IMR-90 (cell line): ENCODE results near the gene STX18. TPM values are rescaled to one million over a fixed set of nuclear protein-coding genes. Genes with fewer than 3 reads are reported as not detected.

ENCODE experiments used
- ATAC-seq: fragments of 200-7000 bp; cut with Tn5 transposase; 2 replicates; pipeline ENCODE4 v1.9.1; 2020; ENCODE audit warnings: low read depth, mild to moderate bottlenecking, moderate library complexity
- BruUV-seq: library from RNA; stranded (reverse); fragments of 400-500 nt; replicated peaks from 2 replicates; lab custom pipeline; 2021; lab: Mats Ljungman, UMichigan
- CTCF ChIA-PET: fragments of 300-600 bp; formaldehyde crosslinking; extraction: SDS; loops from one replicate; lab custom pipeline; 2021; ENCODE audit warnings: antibody characterized with exemption; lab: Yijun Ruan, JAX
- POLR2A ChIA-PET: fragments of 300-600 bp; sonication (Branson Sonifier 250); formaldehyde crosslinking; loops from one replicate; lab custom pipeline; 2022; ENCODE audit warnings: antibody characterized with exemption; ENCODE audit not compliant: unreplicated experiment; lab: Charles Lee
- DNase-seq: peaks from one replicate; pipeline ENCODE4 v3.0.0; 2013
- H2AFZ ChIP-seq: replicated peaks from 2 replicates; pipeline ENCODE3; 2013; ENCODE audit warnings: low read length, mild to moderate bottlenecking; ENCODE audit not compliant: poor library complexity
- H2AK5ac ChIP-seq: 2 replicates; pipeline ENCODE4 v1.6.1; 2013; ENCODE audit warnings: low read depth, low read length, inconsistent platforms
- H2AK9ac ChIP-seq: replicated peaks from 2 replicates; pipeline ENCODE3; 2013; ENCODE audit warnings: mild to moderate bottlenecking, low read depth, low read length, moderate library complexity; ENCODE audit not compliant: poor library complexity
- H2BK120ac ChIP-seq: 2 replicates; pipeline ENCODE4 v1.6.1; 2013; ENCODE audit warnings: low read depth, low read length, inconsistent platforms
- H2BK15ac ChIP-seq: 3 replicates; pipeline ENCODE4 v1.6.1; 2013; ENCODE audit warnings: low read depth, low read length, inconsistent platforms
- H2BK20ac ChIP-seq: 2 replicates; pipeline ENCODE4 v1.6.1; 2013; ENCODE audit warnings: low read depth, mild to moderate bottlenecking, inconsistent platforms, low read length, moderate library complexity
- H2BK5ac ChIP-seq: 2 replicates; pipeline ENCODE4 v1.6.1; 2013; ENCODE audit warnings: mild to moderate bottlenecking, low read depth, low read length, inconsistent platforms; ENCODE audit not compliant: poor library complexity, severe bottlenecking
- H3K14ac ChIP-seq: replicated peaks from 2 replicates; pipeline ENCODE4 v1.6.1; 2013; ENCODE audit warnings: low read depth, low read length, inconsistent platforms
- H3K18ac ChIP-seq: 2 replicates; pipeline ENCODE4 v1.6.1; 2013; ENCODE audit warnings: low read depth, low read length, control low read depth
- H3K23ac ChIP-seq: 2 replicates; pipeline ENCODE4 v1.6.1; 2013; ENCODE audit warnings: low read depth, low read length, inconsistent platforms
- H3K27ac ChIP-seq: 2 replicates; pipeline ENCODE4 v1.5.1; 2013; ENCODE audit warnings: mild to moderate bottlenecking, control low read depth, low read length; ENCODE audit not compliant: insufficient read depth
- H3K27me3 ChIP-seq: 2 replicates; pipeline ENCODE4 v1.6.1; 2013; ENCODE audit warnings: low read length; ENCODE audit not compliant: control insufficient read depth, insufficient read depth
- H3K36me3 ChIP-seq: 2 replicates; pipeline ENCODE4 v1.6.1; 2013; ENCODE audit warnings: low read length, mixed read lengths; ENCODE audit not compliant: control insufficient read depth, insufficient read depth
- H3K4ac ChIP-seq: 2 replicates; pipeline ENCODE4 v1.6.1; 2013; ENCODE audit warnings: low read depth, low read length, inconsistent platforms
- H3K4me1 ChIP-seq: 2 replicates; pipeline ENCODE4 v1.6.1; 2013; ENCODE audit warnings: low read length, mixed read lengths; ENCODE audit not compliant: control insufficient read depth, insufficient read depth
- H3K4me2 ChIP-seq: 2 replicates; pipeline ENCODE4 v1.6.1; 2013; ENCODE audit warnings: low read depth, mild to moderate bottlenecking, control low read depth, low read length, moderate library complexity
- H3K4me3 ChIP-seq: 2 replicates; pipeline ENCODE4 v1.5.1; 2013; ENCODE audit warnings: low read depth, mild to moderate bottlenecking, control low read depth, low read length, moderate library complexity; ENCODE audit not compliant: insufficient read depth
- H3K56ac ChIP-seq: 2 replicates; pipeline ENCODE4 v1.6.1; 2013; ENCODE audit warnings: low read length, inconsistent platforms; ENCODE audit not compliant: insufficient read depth; ENCODE audit errors: extremely low read depth
- H3K79me1 ChIP-seq, 2 experiments: 2 replicates each; pipeline ENCODE4 v1.6.1; 2013; ENCODE audit warnings: low read length in 2 of 2, inconsistent platforms in 1 of 2, low read depth in 1 of 2
- H3K9ac ChIP-seq: 2 replicates; pipeline ENCODE4 v1.6.1; 2013; ENCODE audit warnings: low read depth, low read length, control low read depth
- H3K9me1 ChIP-seq: 2 replicates; pipeline ENCODE4 v1.6.1; 2013; ENCODE audit warnings: low read length, inconsistent platforms; ENCODE audit not compliant: insufficient read depth
- H3K9me3 ChIP-seq: 2 replicates; pipeline ENCODE4 v1.6.1; 2013; ENCODE audit warnings: low read length; ENCODE audit not compliant: control insufficient read depth, insufficient read depth
- H4K20me1 ChIP-seq: 2 replicates; pipeline ENCODE4 v1.6.1; 2013; ENCODE audit warnings: low read length, inconsistent platforms; ENCODE audit not compliant: insufficient read depth
- H4K5ac ChIP-seq: 2 replicates; pipeline ENCODE4 v1.6.1; 2013; ENCODE audit warnings: mild to moderate bottlenecking, low read depth, low read length, control low read depth
- H4K8ac ChIP-seq, 2 experiments: 2 replicates each; pipeline ENCODE4 v1.6.1; 2013; ENCODE audit warnings: low read depth in 2 of 2, low read length in 2 of 2, control low read depth in 1 of 2, inconsistent platforms in 1 of 2
- H4K91ac ChIP-seq: 2 replicates; pipeline ENCODE4 v1.6.1; 2013; ENCODE audit warnings: low read depth, low read length, inconsistent platforms; ENCODE audit not compliant: insufficient read depth
- BHLHE40 ChIP-seq: fragments of 150-350 bp; IDR thresholded peaks from 2 replicates; pipeline ENCODE4 v1.6.1; 2016; ENCODE audit warnings: mild to moderate bottlenecking, low read depth, low read length
- CEBPB ChIP-seq: IDR thresholded peaks from 2 replicates; pipeline ENCODE4 v1.6.1; 2012; ENCODE audit warnings: low read depth, low read length, improper control_type of control experiment
- FOS ChIP-seq: fragments of 150-350 bp; IDR thresholded peaks from 2 replicates; pipeline ENCODE4 v1.6.1; 2016; ENCODE audit warnings: low read depth, low read length
- MAFK ChIP-seq: IDR thresholded peaks from 2 replicates; pipeline ENCODE4 v1.6.1; 2012; ENCODE audit warnings: low read depth, low read length, improper control_type of control experiment
- MAZ ChIP-seq: IDR thresholded peaks from 2 replicates; pipeline ENCODE4 v1.6.1; 2012; ENCODE audit warnings: low read depth, mild to moderate bottlenecking, low read length, improper control_type of control experiment, moderate library complexity, borderline replicate concordance
- MXI1 ChIP-seq: IDR thresholded peaks from 2 replicates; pipeline ENCODE4 v1.6.1; 2012; ENCODE audit warnings: low read depth, mild to moderate bottlenecking, low read length, moderate library complexity, borderline replicate concordance
- NFE2L2 ChIP-seq: fragments of 150-350 bp; IDR thresholded peaks from 2 replicates; pipeline ENCODE4 v1.6.1; 2016; ENCODE audit warnings: low read depth, mild to moderate bottlenecking, low read length
- POLR2A ChIP-seq: IDR thresholded peaks from 2 replicates; pipeline ENCODE4 v1.6.1; 2012; ENCODE audit warnings: mild to moderate bottlenecking, low read depth, low read length
- RAD21 ChIP-seq: IDR thresholded peaks from 2 replicates; pipeline ENCODE4 v1.6.1; 2012; ENCODE audit warnings: low read length, improper control_type of control experiment
- RCOR1 ChIP-seq: IDR thresholded peaks from 2 replicates; pipeline ENCODE4 v1.6.1; 2012; ENCODE audit warnings: mild to moderate bottlenecking, low read length, improper control_type of control experiment; ENCODE audit not compliant: insufficient replicate concordance
- RFX5 ChIP-seq: IDR thresholded peaks from 2 replicates; pipeline ENCODE4 v1.8.0; 2012; ENCODE audit warnings: low read depth, mild to moderate bottlenecking, low read length, moderate library complexity
- SMC3 ChIP-seq: fragments of 150-350 bp; IDR thresholded peaks from 2 replicates; pipeline ENCODE4 v1.6.1; 2016; ENCODE audit warnings: low read depth, mild to moderate bottlenecking, antibody characterized with exemption, low read length, moderate library complexity
- WGBS, 2 experiments: methylation state at CpG; one replicate each; pipeline versions ENCODE4 v1.1.5 to v1.1.7; 2013; ENCODE audit warnings: missing lambda C conversion rate in 2 of 2; ENCODE audit not compliant: insufficient read length in 1 of 2; ENCODE audit errors: extremely low coverage in 2 of 2; 5-methylcytosine and 5-hydroxymethylcytosine counted together
- dilution Hi-C: fragments of 300-500 bp; cut with HindIII; formaldehyde crosslinking; loops from one replicate; pipeline ENCODE4 v1.14.3; 2018; ENCODE audit warnings: low sequenced_read_pairs; ENCODE audit not compliant: unreplicated experiment
- in situ Hi-C: fragments of 300-500 bp; cut with MboI; formaldehyde crosslinking; loops from 3 replicates; pipeline ENCODE4 v1.14.3; 2019; ENCODE audit warnings: low sequenced_read_pairs, inconsistent platforms, mixed read lengths
- intact Hi-C: fragments of 100-400 bp; cut with micrococcal nuclease; formaldehyde crosslinking; loops from 2 replicates; pipeline ENCODE4 v1.10.0; 2022
- polyA plus RNA-seq, 3 experiments: library from polyadenylated mRNA; depleted of rRNA; stranded (reverse); fragments of >200 nt; gene quantifications; 2 replicates each; pipeline ENCODE4 v1.2.3, GENCODE V29; 2012; ENCODE audit warnings: low replicate concordance in 1 of 3
- total RNA-seq: library from RNA; depleted of rRNA; stranded (reverse); fragments of >200 nt; gene quantifications from 2 replicates; pipeline ENCODE4 v1.2.3, GENCODE V29; 2012
- TF ChIP-seq, protein P1 (sequence below): fragments of 150-350 bp; IDR thresholded peaks from 2 replicates; pipeline ENCODE4 v1.6.1; 2016; ENCODE audit warnings: low read depth, mild to moderate bottlenecking, low read length, moderate library complexity, borderline replicate concordance
- TF ChIP-seq, protein P2 (sequence below): conservative IDR thresholded peaks from 2 replicates; pipeline ENCODE4 v1.5.1; 2012; ENCODE audit warnings: mild to moderate bottlenecking, low read depth, low read length, improper control_type of control experiment
- TF ChIP-seq, protein P3 (sequence below): fragments of 150-350 bp; IDR thresholded peaks from 2 replicates; pipeline ENCODE4 v1.6.1; 2017; ENCODE audit warnings: mild to moderate bottlenecking, antibody characterized with exemption, low read length, low read depth

Gene STX18
- total and polyA plus RNA-seq, 2 of the 4 experiments (the other 2 are of a cell fraction), result 20.1 to 23.4 TPM

DNA sequence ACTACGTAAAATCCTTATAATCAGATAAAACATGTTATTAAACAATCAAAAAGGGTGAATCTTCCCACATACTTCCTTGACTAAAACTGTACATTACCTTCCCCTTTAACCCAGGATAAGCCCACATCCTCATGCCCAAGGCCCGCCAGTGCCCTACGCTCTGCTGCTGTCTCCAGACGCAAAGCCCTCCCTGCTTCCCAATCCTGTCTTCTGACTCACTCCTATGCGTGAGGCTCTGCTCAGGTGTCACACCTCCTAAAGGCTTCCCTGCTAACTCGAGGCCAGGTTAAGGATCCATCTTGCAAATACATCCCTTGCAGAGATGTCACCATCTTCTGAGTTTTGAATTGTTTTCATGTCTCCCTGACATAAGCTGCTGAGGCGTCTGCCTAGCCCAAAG, 61.6 kb downstream of the STX18 start:
- Histone ChIP-seq H3K79me1 (peaks cover 37 to 53% of the 10 kb centered on the region in 2 experiments), H2AFZ (no peak overlapping the region), H3K27ac (no peak overlapping the region), H2BK15ac (no peak overlapping the region), H3K18ac (no peak overlapping the region), H4K8ac (no peak overlapping the region), H4K91ac (no peak overlapping the region), H3K14ac (no peak overlapping the region), H2BK5ac (no peak overlapping the region), H3K23ac (no peak overlapping the region), H3K4ac (no peak overlapping the region), H3K4me1 (peaks cover 13% of the 10 kb centered on the region), H2BK120ac (no peak overlapping the region), H3K27me3 (no peaks in the 10 kb centered on the region), H4K5ac (no peak overlapping the region), H2BK20ac (no peak overlapping the region), H3K56ac (no peak overlapping the region), H4K20me1 (peaks cover 20% of the 10 kb centered on the region), H2AK5ac (no peak overlapping the region), H2AK9ac (no peak overlapping the region), H3K9me3 (no peaks in the 10 kb centered on the region), H3K4me3 (no peak overlapping the region), H3K9me1 (peaks cover 5% of the 10 kb centered on the region; the same call in 1 of the 2 replicates), H3K9ac (no peak overlapping the region), H3K36me3 (no peaks in the 10 kb centered on the region), H3K4me2 (no peak overlapping the region)
- no peak for TF ChIP-seq CEBPB
- TF ChIP-seq, protein P1, sequence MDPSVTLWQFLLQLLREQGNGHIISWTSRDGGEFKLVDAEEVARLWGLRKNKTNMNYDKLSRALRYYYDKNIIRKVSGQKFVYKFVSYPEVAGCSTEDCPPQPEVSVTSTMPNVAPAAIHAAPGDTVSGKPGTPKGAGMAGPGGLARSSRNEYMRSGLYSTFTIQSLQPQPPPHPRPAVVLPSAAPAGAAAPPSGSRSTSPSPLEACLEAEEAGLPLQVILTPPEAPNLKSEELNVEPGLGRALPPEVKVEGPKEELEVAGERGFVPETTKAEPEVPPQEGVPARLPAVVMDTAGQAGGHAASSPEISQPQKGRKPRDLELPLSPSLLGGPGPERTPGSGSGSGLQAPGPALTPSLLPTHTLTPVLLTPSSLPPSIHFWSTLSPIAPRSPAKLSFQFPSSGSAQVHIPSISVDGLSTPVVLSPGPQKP, result no peak
- TF ChIP-seq MXI1, result no peak
- no peak for TF ChIP-seq BHLHE40
- no peak for TF ChIP-seq RCOR1
- TF ChIP-seq MAFK, result no peak
- TF ChIP-seq, protein P2, sequence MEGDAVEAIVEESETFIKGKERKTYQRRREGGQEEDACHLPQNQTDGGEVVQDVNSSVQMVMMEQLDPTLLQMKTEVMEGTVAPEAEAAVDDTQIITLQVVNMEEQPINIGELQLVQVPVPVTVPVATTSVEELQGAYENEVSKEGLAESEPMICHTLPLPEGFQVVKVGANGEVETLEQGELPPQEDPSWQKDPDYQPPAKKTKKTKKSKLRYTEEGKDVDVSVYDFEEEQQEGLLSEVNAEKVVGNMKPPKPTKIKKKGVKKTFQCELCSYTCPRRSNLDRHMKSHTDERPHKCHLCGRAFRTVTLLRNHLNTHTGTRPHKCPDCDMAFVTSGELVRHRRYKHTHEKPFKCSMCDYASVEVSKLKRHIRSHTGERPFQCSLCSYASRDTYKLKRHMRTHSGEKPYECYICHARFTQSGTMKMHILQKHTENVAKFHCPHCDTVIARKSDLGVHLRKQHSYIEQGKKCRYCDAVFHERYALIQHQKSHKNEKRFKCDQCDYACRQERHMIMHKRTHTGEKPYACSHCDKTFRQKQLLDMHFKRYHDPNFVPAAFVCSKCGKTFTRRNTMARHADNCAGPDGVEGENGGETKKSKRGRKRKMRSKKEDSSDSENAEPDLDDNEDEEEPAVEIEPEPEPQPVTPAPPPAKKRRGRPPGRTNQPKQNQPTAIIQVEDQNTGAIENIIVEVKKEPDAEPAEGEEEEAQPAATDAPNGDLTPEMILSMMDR, result no peak
- TF ChIP-seq POLR2A, result no peak
- TF ChIP-seq RAD21, result no peak
- TF ChIP-seq, protein P3, sequence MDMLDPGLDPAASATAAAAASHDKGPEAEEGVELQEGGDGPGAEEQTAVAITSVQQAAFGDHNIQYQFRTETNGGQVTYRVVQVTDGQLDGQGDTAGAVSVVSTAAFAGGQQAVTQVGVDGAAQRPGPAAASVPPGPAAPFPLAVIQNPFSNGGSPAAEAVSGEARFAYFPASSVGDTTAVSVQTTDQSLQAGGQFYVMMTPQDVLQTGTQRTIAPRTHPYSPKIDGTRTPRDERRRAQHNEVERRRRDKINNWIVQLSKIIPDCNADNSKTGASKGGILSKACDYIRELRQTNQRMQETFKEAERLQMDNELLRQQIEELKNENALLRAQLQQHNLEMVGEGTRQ, result no peak
- no peak for TF ChIP-seq RFX5
- no peak for TF ChIP-seq NFE2L2
- TF ChIP-seq SMC3, result no peak
- no peak for TF ChIP-seq FOS
- TF ChIP-seq MAZ, result no peak
- intact Hi-C loops (loop anchor here (2.0 kb wide), 1 partner anchor 511 kb away; no protein-coding TSS in a partner anchor), in situ Hi-C loops (loop anchor here (10.0 kb wide), 1 partner anchor 515 kb away; no protein-coding TSS in a partner anchor), dilution Hi-C loops (no loop called here)
- POLR2A ChIA-PET, result no interaction called here
- DNase-seq (no peak), ATAC-seq (no peak)
- CTCF ChIA-PET, result interaction anchor here (1.0 to 1.7 kb wide), 3 partner anchors 10 to 93 kb away, joined by 3 to 4 read pairs (median 3); no protein-coding TSS in a partner anchor
- 87% methylated on average over 3 of the region's 7 CpGs; no CpG with 5 or more reads in 1 of the 2 experiments for WGBS, 2 experiments
- no TSS peak for BruUV-seq
